HCT116 (cell line): Measurements from ENCODE around the gene KLHL3. TPM values are rescaled to one million over a fixed set of nuclear protein-coding genes. Genes with fewer than 3 reads are reported as not detected.

ENCODE experiments used
- ATAC-seq: fragments of 200-7000 bp; cut with Tn5 transposase; 2 replicates; pipeline ENCODE4 v1.9.1; 2020; ENCODE audit warnings: mild to moderate bottlenecking, moderate library complexity
- BruUV-seq: library from RNA; stranded (reverse); fragments of 400-500 nt; replicated peaks from 2 replicates; lab custom pipeline; 2021; lab: Mats Ljungman, UMichigan
- CTCF ChIA-PET: fragments of 300-600 bp; sonication (Branson Sonifier 250); formaldehyde crosslinking; loops from one replicate; lab custom pipeline; 2021; ENCODE audit warnings: antibody characterized with exemption; lab: Charles Lee
- POLR2A ChIA-PET: fragments of 300-600, 350-600 bp; sonication (Branson Sonifier 250); formaldehyde crosslinking; loops from one replicate; lab custom pipeline; 2021; ENCODE audit warnings: antibody characterized with exemption; lab: Charles Lee
- RAD21 ChIA-PET, 2 experiments: fragments of 300-600 bp; sonication (Branson Sonifier 250); formaldehyde crosslinking; loops; one replicate each; lab custom pipeline; 2023; ENCODE audit warnings: low total read pairs in 2 of 2; ENCODE audit not compliant: uncharacterized antibody in 2 of 2, unreplicated experiment in 2 of 2, low non-redundant PET in 1 of 2; lab: Charles Lee
- DNase-seq: peaks from one replicate; pipeline ENCODE4 v3.0.0-alpha.2; 2010; ENCODE audit warnings: low read depth, low spot score
- H2AFZ ChIP-seq: fragments of 200-600 bp; shearing (Covaris generic), sonication (generic); 2 replicates; pipeline ENCODE4 v1.6.1; 2017; ENCODE audit warnings: low read depth, mixed run types, mixed read lengths, antibody characterized with exemption, low read length; ENCODE audit not compliant: poor library complexity, severe bottlenecking
- H3K27ac ChIP-seq: 2 replicates; pipeline ENCODE4 v1.5.1; 2012; ENCODE audit warnings: low read depth, low read length
- H3K27me3 ChIP-seq: fragments of 200-600 bp; sonication (generic); 2 replicates; pipeline ENCODE4 v1.6.1; 2016; ENCODE audit warnings: mixed run types, low read length, mixed read lengths; ENCODE audit not compliant: insufficient read depth
- H3K36me3 ChIP-seq, 2 experiments: fragments of 200-500 bp in 1 of 2; fragments of 200-600 bp in 1 of 2; sonication (Bioruptor generic) in 1 of 2; sonication (generic) in 1 of 2; 2 replicates each; pipeline versions ENCODE4 v1.5.1 to v1.6.1; 2014 to 2016; ENCODE audit warnings: low read length in 2 of 2, inconsistent platforms in 1 of 2, mixed read lengths in 1 of 2, mixed run types in 1 of 2; ENCODE audit not compliant: insufficient read depth in 2 of 2, control insufficient read depth in 1 of 2
- H3K4me1 ChIP-seq, 2 experiments: fragments of 200-600 bp in 1 of 2; sonication (generic) in 1 of 2; 2 replicates each; pipeline versions ENCODE4 v1.5.1 to v1.6.1; 2012 to 2017; ENCODE audit warnings: low read length in 2 of 2, inconsistent platforms in 1 of 2, mild to moderate bottlenecking in 1 of 2, mixed read lengths in 1 of 2, mixed run types in 1 of 2, moderate library complexity in 1 of 2; ENCODE audit not compliant: insufficient read depth in 2 of 2, control insufficient read depth in 1 of 2
- H3K4me2 ChIP-seq: fragments of 200-600 bp; sonication (generic); 2 replicates; pipeline ENCODE4 v1.6.1; 2017; ENCODE audit warnings: mixed run types, low read length, mixed read lengths
- H3K4me3 ChIP-seq, 2 experiments: fragments of 200-600 bp in 1 of 2; sonication (generic) in 1 of 2; replicated peaks in 1 of 2; 2 replicates each; pipeline ENCODE4 v1.5.1; 2011 to 2016; ENCODE audit warnings: low read length in 2 of 2, control low read depth in 1 of 2, low read depth in 1 of 2, mild to moderate bottlenecking in 1 of 2, mixed read lengths in 1 of 2, mixed run types in 1 of 2
- H3K79me2 ChIP-seq: fragments of 200-600 bp; sonication (generic); 2 replicates; pipeline ENCODE4 v1.6.1; 2017; ENCODE audit warnings: mild to moderate bottlenecking, mixed run types, low read length, moderate library complexity, mixed read lengths; ENCODE audit not compliant: insufficient read depth
- H3K9ac ChIP-seq: fragments of 200-600 bp; sonication (generic); 2 replicates; pipeline ENCODE4 v1.6.1; 2016; ENCODE audit warnings: low read length, mixed read lengths
- H3K9me2 ChIP-seq: fragments of 200-600 bp; sonication (generic), shearing (Covaris generic); 2 replicates; pipeline ENCODE4 v1.6.1; 2017; ENCODE audit warnings: mixed run types, mild to moderate bottlenecking, moderate library complexity; ENCODE audit not compliant: insufficient read depth
- H3K9me3 ChIP-seq, 2 experiments: fragments of 200-500 bp in 1 of 2; fragments of 200-600 bp in 1 of 2; sonication (Bioruptor generic) in 1 of 2; sonication (generic) in 1 of 2; 2 replicates each; pipeline ENCODE4 v1.6.1; 2014 to 2017; ENCODE audit warnings: low read length in 2 of 2, mixed read lengths in 2 of 2, inconsistent platforms in 1 of 2, low read depth in 1 of 2, mild to moderate bottlenecking in 1 of 2, mixed run types in 1 of 2, moderate library complexity in 1 of 2; ENCODE audit not compliant: control insufficient read depth in 1 of 2, insufficient read depth in 1 of 2
- H4K20me1 ChIP-seq: fragments of 200-600 bp; sonication (generic), shearing (Covaris generic); 2 replicates; pipeline ENCODE4 v1.6.1; 2017; ENCODE audit warnings: mixed run types, mild to moderate bottlenecking, moderate library complexity; ENCODE audit not compliant: insufficient read depth
- ATF3 ChIP-seq: IDR thresholded peaks from 2 replicates; pipeline ENCODE4 v1.6.1; 2012
- CBX3 ChIP-seq: IDR thresholded peaks from 2 replicates; pipeline ENCODE4 v1.6.1; 2012; ENCODE audit warnings: low read depth
- CEBPB ChIP-seq: IDR thresholded peaks from 2 replicates; pipeline ENCODE4 v1.6.1; 2012; ENCODE audit warnings: low read depth
- ELF1 ChIP-seq: IDR thresholded peaks from 2 replicates; pipeline ENCODE4 v1.6.1; 2012; ENCODE audit warnings: low read depth, borderline replicate concordance
- EZH2phosphoT487 ChIP-seq: fragments of 200-600 bp; IDR thresholded peaks from 2 replicates; pipeline ENCODE4 v1.6.1; 2018; ENCODE audit warnings: antibody characterized with exemption, borderline replicate concordance
- FOSL1 ChIP-seq: IDR thresholded peaks from 2 replicates; pipeline ENCODE4 v1.6.1; 2012; ENCODE audit warnings: low read depth
- JUND ChIP-seq: IDR thresholded peaks from 2 replicates; pipeline ENCODE4 v1.6.1; 2012
- MAX ChIP-seq: IDR thresholded peaks from 2 replicates; pipeline ENCODE4 v1.6.1; 2012
- POLR2A ChIP-seq: IDR thresholded peaks from 2 replicates; pipeline ENCODE4 v1.7.0; 2011; ENCODE audit warnings: borderline replicate concordance; ENCODE audit not compliant: insufficient read depth, insufficient read length; ENCODE audit errors: extremely low read depth
- POLR2AphosphoS5 ChIP-seq: IDR thresholded peaks from 2 replicates; pipeline ENCODE4 v1.6.1; 2011; ENCODE audit warnings: mild to moderate bottlenecking, low read depth, low read length, moderate library complexity
- REST ChIP-seq: IDR thresholded peaks from 2 replicates; pipeline ENCODE4 v1.6.1; 2012; ENCODE audit warnings: low read depth
- SIN3A ChIP-seq: IDR thresholded peaks from 2 replicates; pipeline ENCODE4 v1.6.1; 2012; ENCODE audit warnings: low read depth
- SRF ChIP-seq: IDR thresholded peaks from 2 replicates; pipeline ENCODE4 v1.6.1; 2012; ENCODE audit warnings: low read depth
- YY1 ChIP-seq: IDR thresholded peaks from 2 replicates; pipeline ENCODE4 v1.6.1; 2011; ENCODE audit warnings: low read length, low read depth, moderate library complexity, mild to moderate bottlenecking; ENCODE audit not compliant: insufficient replicate concordance; ENCODE audit errors: extremely low read depth
- ZFX ChIP-seq: fragments of 450-650 bp; IDR thresholded peaks from 2 replicates; pipeline ENCODE4 v1.6.1; 2017
- ZNF274 ChIP-seq: fragments of 200-500 bp; sonication (Bioruptor generic); IDR thresholded peaks from 2 replicates; pipeline ENCODE4 v1.6.1; 2014; ENCODE audit warnings: mild to moderate bottlenecking, low read depth, low read length, inconsistent platforms
- intact Hi-C: fragments of 100-400 bp; cut with micrococcal nuclease; formaldehyde crosslinking; loops from 2 replicates; pipeline ENCODE4 v1.10.0; 2022
- total RNA-seq: library from RNA; stranded (reverse); gene quantifications from one replicate; pipeline ENCODE4 v1.2.1, GENCODE V29; 2021; ENCODE audit not compliant: unreplicated experiment

Gene KLHL3
- total RNA-seq, 1 experiment from 2014 or later, result not detected

- TF ChIP-seq POLR2AphosphoS5 (no peak), SRF (no peak), YY1 (peak; percentile 76)
Observed at GRCh38 chr5:137660349-137660817, 75.5 kb downstream of the KLHL3 start (continued).

- Histone ChIP-seq H3K9me2 (no peaks in the 10 kb centered on the region), H3K79me2 (no peaks in the 10 kb centered on the region)
- CTCF ChIA-PET, result interaction anchor here (1.2 to 4.5 kb wide), 2 partner anchors 83 to 410 kb away, joined by 4 to 83 read pairs; no protein-coding TSS in a partner anchor
- no peak for DNase-seq
- TF ChIP-seq FOSL1, result no peak
- TF ChIP-seq POLR2A, result no peak
- TF ChIP-seq JUND, result no peak
- no peak for TF ChIP-seq EZH2phosphoT487
- TF ChIP-seq CBX3, result no peak
- TF ChIP-seq, all 23 proteins: peak for 0
- peaks cover 0 to 9% of the 10 kb centered on the region in 2 experiments; a peak in 1 of 4 replicates for H3K4me1 ChIP-seq
- ChIA-PET POLR2A (interaction anchor here (1.1 kb wide), 1 partner anchor 74 kb away, joined by 3 read pairs; no protein-coding TSS in a partner anchor), RAD21 (no interaction called here)
- intact Hi-C loops, result no loop called here
- H2AFZ ChIP-seq, result no peak overlapping the region
- no peak for ATAC-seq
- no peak overlapping the region for H3K4me3 ChIP-seq
- no TSS peak for BruUV-seq
- H3K4me2 ChIP-seq, result no peak overlapping the region
- no peaks in the 10 kb centered on the region for H3K9me3 ChIP-seq
- no peak overlapping the region for H3K27ac ChIP-seq
- no peaks in the 10 kb centered on the region for H3K36me3 ChIP-seq
- H4K20me1 ChIP-seq, result no peaks in the 10 kb centered on the region
- no peak overlapping the region for H3K9ac ChIP-seq
- H3K27me3 ChIP-seq, result 0 out of 2 replicates have a peak, but pooled peaks cover 5% of the 10 kb centered on the region
Observed at GRCh38 chr5:137659209-137659608, 76.7 kb downstream of the KLHL3 start.

GRCh38 chr5:137658324-137658723 is 77.6 kb downstream of the KLHL3 start:
- no peak for ATAC-seq
- Histone ChIP-seq H3K9ac (no peak overlapping the region), H3K79me2 (no peaks in the 10 kb centered on the region), H3K4me3 (no peak overlapping the region), H2AFZ (no peak overlapping the region), H3K27ac (no peak overlapping the region), H4K20me1 (no peaks in the 10 kb centered on the region), H3K4me2 (no peak overlapping the region), H3K9me3 (no peaks in the 10 kb centered on the region), H3K27me3 (0 out of 2 replicates have a peak, but pooled peaks cover 5% of the 10 kb centered on the region), H3K4me1 (peaks cover 0 to 9% of the 10 kb centered on the region in 2 experiments; a peak in 1 of 4 replicates), H3K36me3 (no peaks in the 10 kb centered on the region), H3K9me2 (no peaks in the 10 kb centered on the region)
- no TSS peak for BruUV-seq
- TF ChIP-seq ZFX, result no peak
- TF ChIP-seq ELF1, result no peak
- no peak for TF ChIP-seq CBX3
- no peak for TF ChIP-seq REST
- TF ChIP-seq JUND, result no peak
- no peak for TF ChIP-seq ZNF274
- no peak for TF ChIP-seq ATF3
- TF ChIP-seq YY1, result no peak
- no peak for TF ChIP-seq MAX
- no peak for TF ChIP-seq SIN3A
- TF ChIP-seq CEBPB, result no peak
- POLR2A ChIA-PET, result no interaction called here
- intact Hi-C loops, result no loop called here
- CTCF ChIA-PET, result no interaction called here
- RAD21 ChIA-PET, result no interaction called here
- DNase-seq, result no peak
